HG03378 (cell line): ENCODE results near the gene ZBTB20.
A peak's percentile ranks its signal among the peaks of the same experiment; 100 is the strongest.

Experiments
- ATAC-seq: cut with Tn5 transposase; IDR thresholded peaks from one replicate; pipeline ENCODE4 v1.9.1; 2021; ENCODE audit warnings: mild to moderate bottlenecking, moderate library complexity; ENCODE audit not compliant: unreplicated experiment

Gene ZBTB20

DNA sequence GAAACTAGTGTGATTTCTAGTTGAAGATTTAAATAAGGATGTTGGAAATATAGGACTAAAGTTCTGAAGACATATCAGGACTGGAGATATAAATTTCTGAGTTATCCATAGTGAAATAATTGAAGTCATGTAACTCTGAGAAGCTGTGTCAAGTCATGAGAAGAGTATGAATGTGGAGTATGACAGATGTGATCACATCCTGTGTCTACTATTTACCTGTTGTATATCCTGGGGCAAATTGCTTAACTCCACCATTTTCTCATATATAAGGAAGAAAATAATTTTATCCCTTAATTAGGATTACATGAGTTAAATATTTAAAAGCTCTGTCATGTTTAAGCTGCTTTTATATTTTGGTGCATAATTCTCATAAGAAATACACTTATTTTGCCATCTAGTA, 350.3 kb downstream of the ZBTB20 start:
- no peak for ATAC-seq

DNA sequence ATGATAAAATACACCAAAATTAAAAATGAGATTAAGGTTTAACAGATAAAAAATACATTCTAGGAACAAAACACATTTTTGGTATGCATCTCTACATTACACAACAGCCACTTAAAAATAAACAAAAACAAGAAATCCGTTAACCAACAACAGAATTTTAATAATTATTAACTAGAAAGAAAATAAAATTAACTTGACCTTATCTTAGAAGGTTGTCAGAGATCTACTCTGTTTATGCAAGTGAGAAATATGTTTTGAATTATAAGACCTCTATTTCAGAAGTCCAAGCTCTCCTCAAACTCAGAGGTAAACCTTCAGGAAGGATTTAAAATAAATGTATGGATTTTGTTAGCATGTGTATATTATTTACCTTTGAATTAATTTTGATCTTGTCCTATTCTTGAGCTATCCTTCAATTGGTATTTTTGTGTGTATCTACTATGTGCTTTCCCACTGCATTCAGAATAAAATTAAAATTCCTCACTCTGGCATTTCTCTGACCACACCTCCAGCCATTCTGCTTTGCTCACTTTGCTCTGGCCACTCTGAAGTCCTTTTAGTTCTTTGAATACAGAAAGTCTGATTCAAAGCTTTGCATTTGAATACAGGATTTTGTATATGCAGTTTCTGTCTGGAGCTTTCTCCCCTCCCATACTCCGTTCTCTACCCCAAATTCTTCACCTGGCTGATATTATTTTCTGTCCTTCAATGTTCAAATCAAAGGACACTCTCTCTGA, 352.0 kb downstream of the ZBTB20 start:
- ATAC-seq: no peak

DNA sequence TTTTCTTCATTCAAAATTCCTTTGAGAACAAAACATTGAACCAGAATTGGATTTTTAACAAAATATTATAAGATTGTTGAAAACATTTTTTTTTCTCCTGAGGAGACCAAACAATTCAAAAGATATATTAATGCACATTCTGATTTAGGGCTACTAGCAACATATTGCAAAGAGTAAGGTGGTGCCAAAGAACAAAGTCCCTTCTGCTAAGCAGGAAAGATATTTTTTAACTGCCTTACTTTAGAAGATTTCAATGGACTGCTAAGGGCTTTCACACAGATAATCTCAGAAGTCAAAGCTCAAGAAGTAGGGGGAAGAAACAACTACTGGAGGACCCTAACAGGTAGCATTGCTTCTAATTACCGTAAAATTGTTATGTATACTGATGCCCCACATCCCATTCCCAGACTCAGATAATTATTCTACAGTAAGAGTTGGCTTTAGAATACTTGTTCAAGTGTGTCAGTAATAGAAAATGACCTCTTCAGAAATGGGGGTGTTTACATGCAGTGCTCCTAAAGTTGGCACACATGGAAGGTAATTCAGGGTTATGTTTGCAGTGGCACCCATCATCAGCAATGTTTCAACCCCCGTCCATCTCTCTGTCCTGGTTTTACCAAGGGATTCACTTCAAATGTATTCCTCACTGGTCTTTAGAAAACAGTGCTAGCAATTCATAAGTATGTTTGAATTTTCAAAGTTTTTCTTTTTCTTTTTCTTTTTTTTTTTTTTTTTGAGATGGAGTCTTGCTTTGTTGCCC, 354.7 kb downstream of the ZBTB20 start:
- no peak for ATAC-seq

DNA sequence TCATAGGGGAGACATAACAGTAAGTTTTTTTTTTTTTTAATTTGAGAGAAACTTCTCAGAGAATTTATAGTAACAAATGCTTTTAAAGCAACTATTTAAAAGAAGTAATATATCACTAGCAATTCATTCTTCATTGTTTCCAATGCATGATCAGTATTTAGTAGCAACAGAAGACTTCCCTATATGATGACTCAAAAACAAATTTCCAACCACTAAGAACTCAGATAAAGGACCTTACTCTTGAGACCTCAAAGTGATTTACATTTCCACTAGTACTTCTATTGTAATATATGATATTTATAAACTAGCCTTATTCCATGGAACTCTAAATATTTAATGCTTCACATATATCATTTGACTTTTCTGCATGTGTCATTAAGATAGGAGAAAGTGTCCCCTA, 356.3 kb downstream of the ZBTB20 start:
- no peak for ATAC-seq

DNA sequence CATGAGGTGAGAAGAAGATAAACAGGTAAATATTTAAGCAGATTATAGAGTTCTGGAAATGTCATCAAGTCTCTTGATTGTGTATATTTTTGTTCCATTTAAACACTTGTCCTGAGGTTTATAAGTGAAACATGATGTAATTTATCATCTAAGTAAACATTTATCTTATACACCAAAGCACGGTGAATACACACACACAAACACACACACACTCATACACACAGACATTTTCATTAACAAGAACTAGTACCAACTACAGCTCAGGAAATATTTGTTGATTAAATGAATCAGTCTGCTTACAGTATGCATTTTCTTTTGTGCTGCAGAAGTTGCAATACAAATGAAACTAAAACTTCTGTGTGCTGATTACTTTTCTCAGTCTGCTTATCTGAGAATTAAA, 357.3 kb downstream of the ZBTB20 start:
- ATAC-seq: no peak

DNA sequence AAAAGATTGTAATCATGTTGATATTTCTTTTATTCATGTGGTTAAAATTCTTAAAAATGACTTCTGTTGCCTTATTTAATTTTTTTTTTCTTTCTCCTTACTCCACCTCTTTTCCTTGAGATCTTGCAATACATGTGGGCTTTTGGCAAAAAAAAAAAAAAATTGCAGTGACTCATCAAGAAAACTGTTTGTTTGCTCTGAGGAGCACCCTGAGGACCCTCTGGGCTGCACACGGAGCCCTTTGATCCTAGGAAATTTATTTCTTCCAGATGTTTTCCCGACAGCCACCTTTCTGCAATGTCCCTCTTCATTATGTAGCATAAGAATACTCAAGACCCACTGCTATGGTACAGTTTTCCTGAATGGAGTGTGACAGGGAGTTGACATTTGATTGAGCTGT, 371.7 kb downstream of the ZBTB20 start:
- ATAC-seq: no peak

DNA sequence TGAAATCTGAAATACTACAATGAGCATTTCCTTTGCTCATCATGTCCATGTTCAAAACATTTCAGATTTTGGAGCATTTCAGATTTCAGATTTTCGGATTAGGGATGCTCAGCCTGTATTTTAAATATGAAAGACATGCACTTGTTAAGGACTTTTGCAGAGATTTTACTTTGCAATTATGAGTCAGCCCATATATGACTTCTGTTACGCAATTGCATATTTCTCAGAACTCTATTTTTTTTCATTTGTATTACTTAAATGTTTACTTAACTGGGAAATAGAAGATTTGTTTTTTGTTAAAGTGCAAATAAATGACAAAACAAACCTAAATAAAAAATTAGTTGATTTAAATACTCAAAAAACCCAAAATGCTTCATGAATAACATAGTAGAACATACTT, 376.2 kb downstream of the ZBTB20 start:
- ATAC-seq: no peak

DNA sequence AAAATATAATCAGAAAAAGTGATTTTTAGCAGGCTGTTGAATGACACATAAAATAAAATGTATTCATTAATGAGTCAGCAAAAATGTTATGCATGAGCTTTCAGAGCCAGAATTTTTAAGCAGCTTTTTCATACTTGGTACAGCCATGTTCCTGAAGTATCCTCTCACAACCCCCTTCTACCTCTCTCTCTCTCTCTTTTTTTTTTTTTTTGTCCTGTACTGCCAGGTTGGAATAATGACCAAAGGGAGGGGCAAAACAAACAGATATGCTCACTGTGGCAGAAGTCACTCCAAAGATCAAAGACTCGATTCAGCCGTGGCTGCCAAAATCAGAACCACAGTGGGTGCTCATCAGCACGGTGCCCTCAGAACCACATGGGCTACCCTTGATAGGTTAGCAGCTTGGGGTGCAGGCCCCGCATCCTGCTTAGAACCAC, 383.0 kb downstream of the ZBTB20 start:
- no peak for ATAC-seq

DNA sequence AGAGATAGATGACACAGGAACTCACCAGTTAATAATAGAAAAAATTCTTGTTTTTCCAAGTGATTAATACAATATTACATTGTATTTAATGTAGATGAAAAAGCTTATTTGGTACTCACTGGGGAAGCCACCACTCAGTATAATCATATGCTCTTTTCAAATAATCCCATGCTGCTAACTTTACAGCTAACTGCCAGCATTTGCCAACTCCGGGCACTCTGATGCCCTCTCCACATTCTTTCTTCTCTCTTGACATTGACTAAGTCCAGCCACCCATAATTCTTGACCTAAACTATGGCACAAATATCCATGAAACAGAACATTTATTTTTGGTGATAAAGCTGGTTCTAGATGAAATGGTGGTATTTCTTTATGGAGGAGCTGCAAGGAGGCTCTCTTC, 384.9 kb downstream of the ZBTB20 start:
- no peak for ATAC-seq

DNA sequence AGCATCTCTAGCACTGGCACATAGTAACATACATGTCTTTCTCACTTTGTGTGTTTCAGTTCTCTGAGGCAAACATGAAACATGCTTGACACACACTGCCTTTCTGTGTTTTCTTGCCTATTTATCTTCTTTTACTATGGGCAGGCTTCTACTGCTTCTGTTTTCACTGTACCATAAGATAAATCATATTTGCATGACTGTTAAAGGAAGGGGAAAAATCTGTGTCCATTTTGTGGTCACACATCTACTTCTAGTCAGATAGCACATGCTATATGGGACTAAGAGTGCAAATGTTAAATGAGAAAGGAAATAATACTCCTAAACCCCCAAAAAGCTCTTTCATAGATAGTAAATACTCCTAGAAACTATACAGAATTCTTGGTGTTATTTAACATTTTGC, 386.4 kb downstream of the ZBTB20 start:
- no peak for ATAC-seq

DNA sequence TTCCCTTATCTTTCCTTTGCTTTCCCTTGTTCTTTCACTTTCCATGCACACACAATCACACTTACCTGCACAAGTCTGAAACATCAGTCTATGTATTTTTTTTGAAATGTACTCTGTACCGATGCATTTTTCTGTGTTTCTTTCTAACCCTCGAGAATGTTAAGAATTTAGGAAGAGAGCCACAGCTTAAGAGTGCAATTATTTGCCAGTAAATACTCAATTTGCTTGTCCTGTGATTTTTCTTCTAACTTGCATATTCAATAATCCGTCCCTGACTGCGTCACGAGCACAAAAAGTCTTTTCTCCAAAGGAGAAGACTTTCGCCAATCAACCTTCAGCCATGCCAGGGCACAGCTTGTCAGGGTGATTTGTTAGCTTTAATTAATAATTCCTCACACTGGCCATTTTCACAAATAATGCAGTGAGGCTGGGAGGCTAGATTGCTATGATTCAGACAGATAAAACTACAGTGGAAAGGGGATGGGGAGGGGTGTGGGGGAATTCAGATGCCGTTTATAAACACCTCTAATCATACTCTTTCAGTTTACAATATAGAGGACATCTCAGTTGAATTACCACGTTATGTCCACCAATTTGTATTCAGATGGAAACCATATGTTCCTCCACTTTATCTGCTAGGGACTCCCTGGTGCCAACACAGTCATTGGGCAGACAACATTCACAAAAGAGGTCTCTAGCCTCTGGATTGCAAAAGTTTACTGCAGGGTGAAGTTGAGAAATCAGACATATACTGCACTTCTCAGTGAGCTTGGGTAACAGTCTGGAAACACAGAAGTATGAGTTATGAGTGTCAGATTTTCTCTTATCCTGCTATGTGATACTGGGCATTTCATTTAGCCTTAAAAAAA, 388.0 kb downstream of the ZBTB20 start:
- ATAC-seq: no peak

DNA sequence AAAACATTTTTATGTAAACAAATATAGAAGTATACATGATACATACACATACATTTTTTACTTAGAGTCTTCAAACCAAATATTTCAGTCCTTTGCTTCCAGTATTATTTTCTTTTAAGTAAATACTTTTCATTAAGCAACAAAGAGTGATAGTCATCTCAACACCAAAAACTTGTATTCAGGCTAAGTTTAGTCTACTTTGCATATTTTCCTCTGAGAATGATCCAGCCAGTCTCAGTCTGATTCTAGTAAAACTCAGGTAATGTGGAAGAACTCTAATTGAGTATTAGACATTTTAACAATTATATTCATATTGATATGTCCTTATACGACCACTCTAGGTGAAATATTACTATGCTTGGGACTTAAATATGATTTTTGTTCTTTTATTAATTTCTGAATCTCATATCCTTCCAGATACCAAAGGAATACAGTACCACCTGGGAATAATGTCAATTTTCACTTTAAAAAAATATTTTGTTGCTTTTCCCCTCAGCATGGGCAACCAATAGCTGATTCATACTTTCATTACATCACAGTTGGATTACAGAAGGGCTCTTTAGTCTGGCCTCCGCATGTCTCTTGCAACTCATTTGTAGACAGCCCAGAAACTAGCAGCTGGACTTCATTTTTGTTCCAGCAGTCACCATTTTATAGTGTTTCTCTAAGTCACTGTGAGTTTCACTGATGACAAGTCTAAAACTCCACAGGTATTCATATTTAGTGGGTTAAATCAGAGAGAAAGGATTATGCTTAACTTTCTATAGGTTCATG, 390.4 kb downstream of the ZBTB20 start:
- peak; percentile 91 for ATAC-seq

DNA sequence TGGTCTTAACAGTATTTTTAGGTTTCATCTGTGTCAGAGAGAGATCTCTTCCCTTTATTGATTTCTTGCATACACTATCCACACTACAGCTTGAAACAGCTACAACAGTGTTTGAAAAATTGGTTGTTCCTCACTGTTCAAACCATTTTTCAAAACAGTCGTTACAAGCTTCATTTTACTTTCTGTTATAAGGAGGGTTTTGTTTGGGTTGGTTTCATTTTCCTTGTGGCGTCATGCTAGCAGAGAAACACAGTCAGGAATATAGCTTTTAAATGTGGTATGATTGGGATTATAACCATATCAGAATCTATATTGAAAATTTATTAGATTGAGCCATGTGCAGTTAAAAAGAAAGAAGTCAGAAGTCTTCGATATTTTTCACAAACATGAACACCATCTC, 400.6 kb downstream of the ZBTB20 start:
- ATAC-seq: peak; percentile 62

DNA sequence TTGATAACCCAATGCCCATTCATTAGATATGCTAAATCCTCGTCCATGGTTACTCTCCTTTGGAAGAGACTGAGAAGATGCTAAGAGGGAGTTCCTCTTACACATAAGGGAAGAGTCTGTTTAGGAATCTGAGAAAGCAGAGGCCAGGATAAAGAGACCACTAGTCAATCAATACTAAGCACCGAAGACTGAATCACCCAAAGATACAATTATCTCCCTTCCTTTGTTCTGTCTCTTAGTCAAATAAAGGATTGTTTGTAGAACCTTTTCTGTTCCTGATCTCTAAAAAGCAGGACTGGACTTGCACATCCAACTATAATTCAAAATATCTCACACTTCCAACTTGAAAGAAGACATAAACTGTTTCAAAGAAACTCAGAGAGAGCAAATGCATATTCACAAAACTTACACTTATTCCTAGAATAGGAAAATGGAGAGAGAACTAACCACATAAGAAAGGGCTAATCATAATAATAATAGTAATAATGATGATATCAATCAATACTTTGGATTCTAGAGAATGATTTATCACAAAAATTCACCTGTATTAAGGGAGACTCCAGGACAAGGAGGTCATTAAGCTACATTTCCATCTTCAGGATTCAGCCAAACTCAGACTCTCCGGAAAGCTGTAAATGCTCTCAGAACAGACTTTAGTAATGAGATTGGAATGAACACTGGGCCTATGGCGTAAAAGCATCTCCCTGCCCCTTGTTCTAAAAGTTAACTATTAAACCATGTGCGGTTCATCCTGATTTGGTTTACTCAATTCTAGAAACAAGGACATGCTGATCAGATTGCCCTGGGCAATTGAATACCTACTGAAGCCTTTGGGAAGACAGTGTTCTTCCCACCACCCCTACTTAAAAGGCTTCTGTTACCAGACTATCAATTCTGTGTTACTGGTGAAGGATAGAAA, 401.5 kb downstream of the ZBTB20 start:
- ATAC-seq: no peak

DNA sequence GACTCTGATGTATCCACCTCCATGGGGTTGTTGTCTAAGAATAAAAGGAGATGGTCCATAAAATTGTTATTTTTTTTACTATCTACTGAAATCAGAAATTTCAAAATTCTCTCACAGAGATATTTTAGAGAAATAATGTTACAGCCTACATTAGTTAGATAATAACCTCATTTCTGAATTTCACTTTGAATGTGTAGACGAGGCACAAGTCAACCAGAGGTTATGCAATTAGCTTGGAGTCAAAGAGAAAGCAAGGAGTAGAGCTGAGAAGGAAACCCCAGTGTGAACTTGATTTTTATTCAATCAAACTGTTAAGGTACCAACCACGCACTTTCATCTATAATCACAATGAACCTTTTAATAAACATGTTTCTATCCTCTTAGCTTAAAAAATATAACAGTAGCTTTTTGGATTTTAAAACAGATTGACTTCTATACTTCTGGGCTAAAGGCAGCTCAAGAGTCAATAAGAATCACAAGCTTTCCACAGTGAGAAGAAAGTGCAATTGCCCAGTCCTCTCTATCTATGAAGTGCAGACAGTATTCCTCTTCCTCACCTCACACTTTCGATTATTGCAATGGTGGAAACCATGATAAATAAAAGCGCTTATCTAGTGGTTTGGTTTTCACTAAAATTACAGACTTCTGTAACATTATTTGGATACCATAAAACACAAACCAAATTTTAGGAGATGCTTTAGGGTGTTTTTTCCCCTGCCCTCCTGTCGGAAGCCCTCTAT, 403.2 kb downstream of the ZBTB20 start:
- ATAC-seq: no peak

DNA sequence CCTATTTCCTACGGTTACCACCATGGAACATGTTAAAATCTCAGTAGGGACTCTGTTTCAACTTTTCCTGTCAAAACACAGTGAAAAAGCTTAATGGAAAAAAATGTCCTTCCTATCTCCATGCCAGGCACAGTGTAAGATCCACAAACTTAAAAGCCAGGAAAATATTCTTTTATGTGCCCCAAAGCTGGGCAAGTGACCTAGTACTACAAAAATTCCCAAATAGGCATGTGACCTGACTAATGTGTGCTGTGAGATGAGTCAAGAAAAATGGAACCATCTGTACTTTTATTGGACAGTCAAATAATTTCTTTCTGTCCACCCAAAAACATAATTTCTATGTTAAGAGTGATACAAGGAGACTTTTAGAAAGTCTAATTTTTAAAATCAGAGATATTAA, 406.0 kb downstream of the ZBTB20 start:
- ATAC-seq: no peak

DNA sequence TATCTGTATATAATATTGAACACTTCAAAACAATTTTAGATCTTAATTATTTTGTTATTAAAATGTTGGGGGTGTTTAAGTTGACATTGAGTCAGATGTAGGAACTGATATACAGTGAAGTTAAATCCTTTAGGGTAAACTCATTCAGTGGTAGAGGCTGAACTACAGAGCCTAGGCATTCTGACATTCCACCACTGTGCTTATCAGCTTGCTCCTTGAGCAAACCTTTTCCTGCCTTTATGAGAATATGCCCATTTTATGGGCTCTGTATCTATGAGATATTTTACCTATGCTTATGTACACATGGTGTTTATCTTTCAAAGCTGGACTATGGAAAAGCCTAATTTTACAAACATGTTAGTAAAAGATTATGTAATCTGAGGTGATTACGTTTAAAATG, 407.5 kb downstream of the ZBTB20 start:
- no peak for ATAC-seq

DNA sequence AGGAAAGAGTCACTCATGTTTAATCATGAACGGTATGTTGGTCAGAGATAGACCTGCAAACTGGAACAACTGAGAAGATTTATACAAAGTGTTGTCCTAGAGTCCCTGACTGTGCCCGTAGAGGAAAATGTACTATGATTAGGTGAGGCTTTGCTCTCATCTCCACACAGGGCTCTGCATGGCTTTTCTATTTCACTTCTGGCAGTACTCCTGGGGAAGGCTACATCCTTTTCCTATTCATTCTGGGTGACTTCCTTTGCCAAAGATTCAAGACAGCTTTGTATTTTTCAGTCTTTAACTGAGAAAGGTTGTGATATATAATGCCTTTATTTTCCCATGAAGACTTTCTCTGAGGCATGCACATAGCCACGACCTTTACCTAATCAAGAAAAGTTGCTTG, 414.7 kb downstream of the ZBTB20 start:
- ATAC-seq: no peak

DNA sequence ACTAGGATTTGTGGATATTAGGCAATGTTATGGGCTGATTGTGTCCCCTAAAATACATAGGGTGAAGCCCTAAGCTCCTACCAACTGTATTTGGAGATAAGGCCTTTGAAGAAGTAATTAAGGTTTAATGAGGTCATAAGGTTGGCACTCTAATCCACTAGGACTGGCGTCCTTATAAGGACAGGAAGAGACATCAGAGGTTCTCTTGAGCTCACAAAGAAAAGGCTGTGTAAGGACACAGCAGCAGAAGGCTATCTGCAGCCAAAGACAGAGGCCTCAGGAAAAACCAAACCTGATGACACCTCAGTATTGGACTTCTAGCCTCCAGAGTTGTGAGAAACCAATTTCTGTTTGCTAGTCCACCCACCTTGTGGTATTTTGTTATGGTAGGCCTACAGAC, 416.7 kb downstream of the ZBTB20 start:
- no peak for ATAC-seq
